Stimulated activated CD4-positive, alpha-beta T cell treated with anti-CD3 and anti-CD28 coated beads, Interleukin-12 subunit alpha, Interleukin-12 subunit beta, amount 100 ng/mL, for 4 hours (primary cell): Measurements from ENCODE around the gene FAM168A.
"Not testable (repeated sequence)": the region's sequence is repeated elsewhere in the genome, so short reads cannot be mapped to it uniquely, and the experiment has no call there.

ENCODE experiments used
- DNase-seq: peaks from one replicate; pipeline ENCODE4 v3.0.0-alpha.2; 2020

The FAM168A gene

GRCh38 chr11:73513707-73514106, 84.2 kb downstream of the FAM168A start:
- no peak for DNase-seq

GRCh38 chr11:73510877-73511276, 87.0 kb downstream of the FAM168A start:
- DNase-seq, result no peak

GRCh38 chr11:73510106-73510505, 87.8 kb downstream of the FAM168A start:
- DNase-seq, result no peak

- no peak for DNase-seq
These were observed 88.7 kb downstream of the FAM168A start for GRCh38 chr11:73509188-73509587.

GRCh38 chr11:73508243-73509176, 89.4 kb downstream of the FAM168A start:
- no peak for DNase-seq

- no peak for DNase-seq
These were observed 90.8 kb downstream of the FAM168A start for GRCh38 chr11:73507086-73507485.

GRCh38 chr11:73506038-73506437, 91.9 kb downstream of the FAM168A start:
- no peak for DNase-seq

GRCh38 chr11:73498343-73498742, 99.6 kb downstream of the FAM168A start:
- no peak for DNase-seq

- no peak for DNase-seq
These were observed 101.8 kb downstream of the FAM168A start for GRCh38 chr11:73496134-73496533.

- DNase-seq, result no peak
These were observed 102.2 kb downstream of the FAM168A start for GRCh38 chr11:73495731-73496130.

GRCh38 chr11:73493956-73494598, 103.8 kb downstream of the FAM168A start:
- DNase-seq, result no peak

- DNase-seq, result no peak
These were observed 116.3 kb downstream of the FAM168A start for GRCh38 chr11:73481626-73482025.

- no peak for DNase-seq
These were observed 117.2 kb downstream of the FAM168A start for GRCh38 chr11:73480677-73481076.

- DNase-seq, result no peak
These were observed 119.1 kb downstream of the FAM168A start for GRCh38 chr11:73478737-73479347.

GRCh38 chr11:73477518-73477917, 120.4 kb downstream of the FAM168A start:
- no peak for DNase-seq

GRCh38 chr11:73475549-73476095, 122.3 kb downstream of the FAM168A start:
- no peak for DNase-seq

- no peak for DNase-seq
These were observed 124.7 kb downstream of the FAM168A start for GRCh38 chr11:73473252-73473651.

GRCh38 chr11:73470036-73470612, 127.8 kb downstream of the FAM168A start:
- not testable (repeated sequence) for DNase-seq

GRCh38 chr11:73469401-73469800, 128.5 kb downstream of the FAM168A start:
- no peak for DNase-seq

- DNase-seq, result no peak
These were observed 129.2 kb downstream of the FAM168A start for GRCh38 chr11:73468590-73469161.

GRCh38 chr11:73467505-73467904, 130.4 kb downstream of the FAM168A start:
- DNase-seq, result no peak

- no peak for DNase-seq
These were observed 131.3 kb downstream of the FAM168A start for GRCh38 chr11:73466643-73467042.

GRCh38 chr11:73465871-73466270, 132.0 kb downstream of the FAM168A start:
- DNase-seq, result no peak
